Activated T-cell treated with anti-CD3 and anti-CD28 coated beads for 4 hours (primary cell): ENCODE results near the gene KRTAP20-3.

Experiments
- DNase-seq: peaks from one replicate; pipeline ENCODE4 v3.0.0-alpha.2; 2020

The KRTAP20-3 gene

GRCh38 chr21:30642564-30642963 lies at the start of gene KRTAP20-3:
Gene KRTAP20-3 (plus strand): TSS chr21:30642864.
- no peak for DNase-seq

- DNase-seq = no peak
Observed at GRCh38 chr21:30598802-30599201, 43.9 kb upstream of the KRTAP20-3 start, which contains the start of gene KRTAP6-2. Gene KRTAP6-2 (minus strand): TSS chr21:30598902. CDS start chr21:30598874, 28 bp downstream.

GRCh38 chr21:30600787-30601186 lies 41.9 kb upstream of the KRTAP20-3 start, which contains the start of gene KRTAP22-1:
Gene KRTAP22-1 (plus strand): TSS chr21:30601087.
- DNase-seq = no peak

GRCh38 chr21:30605968-30606367 lies 36.7 kb upstream of the KRTAP20-3 start:
- no peak for DNase-seq

- DNase-seq = no peak
Observed at GRCh38 chr21:30612132-30612531, 30.5 kb upstream of the KRTAP20-3 start.

- no peak for DNase-seq
Observed at GRCh38 chr21:30613836-30614235, 28.8 kb upstream of the KRTAP20-3 start, which contains the start of gene KRTAP6-1. Gene KRTAP6-1 (minus strand): TSS chr21:30613930. CDS start chr21:30613904, 26 bp downstream.

- no peak for DNase-seq
Observed at GRCh38 chr21:30615199-30615598, 27.5 kb upstream of the KRTAP20-3 start.

GRCh38 chr21:30616125-30616524 lies 26.5 kb upstream of the KRTAP20-3 start, which contains the start of gene KRTAP20-1:
Gene KRTAP20-1 (plus strand): TSS chr21:30616425. CDS start chr21:30616455, 30 bp downstream.
- no peak for DNase-seq

GRCh38 chr21:30620080-30620479 lies 22.6 kb upstream of the KRTAP20-3 start:
- no peak for DNase-seq

- no peak for DNase-seq
Observed at GRCh38 chr21:30620522-30620921, 22.1 kb upstream of the KRTAP20-3 start, which contains the start of gene KRTAP20-4. Gene KRTAP20-4 (plus strand): TSS chr21:30620627.

- no peak for DNase-seq
Observed at GRCh38 chr21:30623362-30623761, 19.3 kb upstream of the KRTAP20-3 start.

GRCh38 chr21:30625449-30626165 lies 17.1 kb upstream of the KRTAP20-3 start:
- DNase-seq = no peak

- DNase-seq = no peak
Observed at GRCh38 chr21:30628109-30628508, 14.6 kb upstream of the KRTAP20-3 start.

- DNase-seq = no peak
Observed at GRCh38 chr21:30629200-30629599, 13.5 kb upstream of the KRTAP20-3 start.

GRCh38 chr21:30634906-30635305 lies 7.8 kb upstream of the KRTAP20-3 start, which contains the start of gene KRTAP20-2:
Gene KRTAP20-2 (plus strand): TSS chr21:30635206. CDS start chr21:30635264, 58 bp downstream.
- DNase-seq = no peak

GRCh38 chr21:30638686-30639085 lies 4.0 kb upstream of the KRTAP20-3 start:
- no peak for DNase-seq

GRCh38 chr21:30646904-30647414 lies 4.3 kb downstream of the KRTAP20-3 start:
- no peak for DNase-seq

- no peak for DNase-seq
Observed at GRCh38 chr21:30652891-30653290, 10.2 kb downstream of the KRTAP20-3 start.

- DNase-seq = no peak
Observed at GRCh38 chr21:30668776-30669175, 26.1 kb downstream of the KRTAP20-3 start.

- DNase-seq = no peak
Observed at GRCh38 chr21:30672985-30673650, 30.5 kb downstream of the KRTAP20-3 start.

GRCh38 chr21:30674312-30674711 lies 31.6 kb downstream of the KRTAP20-3 start:
- DNase-seq = no peak

GRCh38 chr21:30676737-30677136 lies 34.1 kb downstream of the KRTAP20-3 start:
- DNase-seq = no peak

- no peak for DNase-seq
Observed at GRCh38 chr21:30680586-30680985, 37.9 kb downstream of the KRTAP20-3 start.

- no peak for DNase-seq
Observed at GRCh38 chr21:30684506-30684905, 41.8 kb downstream of the KRTAP20-3 start.
